Nephron progenitor cell (in vitro differentiated cells): Measurements from ENCODE around the gene IMPG1.

Experiments used
- DNase-seq: peaks from one replicate; pipeline ENCODE4 v3.0.0; 2021
- H3K27ac Mint-ChIP-seq: 2 replicates; pipeline ENCODE4 v1.8.0; 2021; ENCODE audit warnings: mild to moderate bottlenecking, moderate library complexity, mixed read lengths
- H3K27me3 Mint-ChIP-seq: 2 replicates; pipeline ENCODE4 v1.8.0; 2021; ENCODE audit warnings: mild to moderate bottlenecking, low read depth, mixed read lengths; ENCODE audit not compliant: poor library complexity
- H3K36me3 Mint-ChIP-seq: 2 replicates; pipeline ENCODE4 v1.8.0; 2021; ENCODE audit warnings: low read depth, mixed read lengths
- H3K4me1 Mint-ChIP-seq: 2 replicates; pipeline ENCODE4 v1.8.0; 2021; ENCODE audit warnings: mixed read lengths
- H3K4me3 Mint-ChIP-seq: 2 replicates; pipeline ENCODE4 v1.8.0; 2021; ENCODE audit warnings: mild to moderate bottlenecking, moderate library complexity, mixed read lengths
- H3K9me3 Mint-ChIP-seq: 2 replicates; pipeline ENCODE4 v1.8.0; 2021; ENCODE audit warnings: mild to moderate bottlenecking, moderate library complexity, mixed read lengths
- CTCF ChIP-seq: fragments of 200-600 bp; sonication (generic); IDR thresholded peaks from 2 replicates; pipeline ENCODE4 v1.5.0; 2021; ENCODE audit warnings: antibody characterized with exemption

Gene IMPG1

GRCh38 chr6:75943381-75943780 lies 129.1 kb downstream of the IMPG1 start:
- H3K27me3 Mint-ChIP-seq: no peaks in the 10 kb centered on the region
- H3K36me3 Mint-ChIP-seq: no peaks in the 10 kb centered on the region
- peaks cover 29% of the 10 kb centered on the region for H3K4me1 Mint-ChIP-seq
- no peak for DNase-seq
- TF ChIP-seq CTCF: no peak
- H3K27ac Mint-ChIP-seq: no peak overlapping the region
- no peaks in the 10 kb centered on the region for H3K9me3 Mint-ChIP-seq
- no peak overlapping the region for H3K4me3 Mint-ChIP-seq

GRCh38 chr6:75941509-75941908 lies 131.0 kb downstream of the IMPG1 start:
- Mint-ChIP-seq H3K27me3 (no peaks in the 10 kb centered on the region), H3K4me1 (peaks cover 21% of the 10 kb centered on the region), H3K36me3 (no peaks in the 10 kb centered on the region), H3K9me3 (no peaks in the 10 kb centered on the region), H3K4me3 (no peak overlapping the region), H3K27ac (no peak overlapping the region)
- no peak for DNase-seq
- no peak for TF ChIP-seq CTCF

GRCh38 chr6:75940564-75940963 lies 131.9 kb downstream of the IMPG1 start:
- Mint-ChIP-seq H3K36me3 (no peaks in the 10 kb centered on the region), H3K4me3 (no peak overlapping the region), H3K9me3 (no peaks in the 10 kb centered on the region), H3K4me1 (peaks cover 12% of the 10 kb centered on the region), H3K27ac (no peak overlapping the region), H3K27me3 (no peaks in the 10 kb centered on the region)
- no peak for DNase-seq
- TF ChIP-seq CTCF: no peak

GRCh38 chr6:75937846-75938245 lies 134.6 kb downstream of the IMPG1 start:
- Mint-ChIP-seq H3K36me3 (no peaks in the 10 kb centered on the region), H3K27ac (no peak overlapping the region), H3K4me3 (no peak overlapping the region), H3K4me1 (peaks cover 27% of the 10 kb centered on the region), H3K27me3 (peaks cover 9% of the 10 kb centered on the region), H3K9me3 (no peaks in the 10 kb centered on the region)
- TF ChIP-seq CTCF: no peak
- DNase-seq: no peak

- H3K9me3 Mint-ChIP-seq: no peaks in the 10 kb centered on the region
- H3K4me3 Mint-ChIP-seq: no peak overlapping the region
- no peak for TF ChIP-seq CTCF
- H3K4me1 Mint-ChIP-seq: peaks cover 27% of the 10 kb centered on the region
- H3K27ac Mint-ChIP-seq: no peak overlapping the region
- DNase-seq: no peak
- peaks cover 11% of the 10 kb centered on the region for H3K27me3 Mint-ChIP-seq
- H3K36me3 Mint-ChIP-seq: no peaks in the 10 kb centered on the region
Observed at GRCh38 chr6:75936682-75937081, 135.8 kb downstream of the IMPG1 start.

- H3K27ac Mint-ChIP-seq: no peak overlapping the region
- no peak for DNase-seq
- peaks cover 22% of the 10 kb centered on the region for H3K4me1 Mint-ChIP-seq
Observed at GRCh38 chr6:75935473-75935793, 137.0 kb downstream of the IMPG1 start.

More at GRCh38 chr6:75935473-75935793, 137.0 kb downstream of the IMPG1 start:
- no peak for TF ChIP-seq CTCF
- Mint-ChIP-seq H3K36me3 (no peaks in the 10 kb centered on the region), H3K27me3 (peaks cover 11% of the 10 kb centered on the region), H3K4me3 (peak overlapping the region; percentile 84), H3K9me3 (no peaks in the 10 kb centered on the region)
